Astrocyte (in vitro differentiated cells and primary cell): ENCODE measurements around the gene NOX1. TPM values are rescaled to one million over a fixed set of nuclear protein-coding genes. Genes with fewer than 3 reads are reported as not detected.

Source experiments
- DNase-seq: peaks from one replicate; pipeline ENCODE4 v3.0.0-alpha.2; 2010; ENCODE audit warnings: low read depth
- FAIRE-seq: peaks from 2 replicates; lab custom pipeline; 2011; peaks lifted over from hg19 to GRCh38; lab: Jason Lieb, UNC
- H2AFZ ChIP-seq: 2 replicates; pipeline ENCODE4 v1.6.0; 2012; ENCODE audit warnings: low read depth, low read length, inconsistent platforms
- H3K27ac ChIP-seq: 2 replicates; pipeline ENCODE4 v1.5.1; 2011; ENCODE audit warnings: low read depth, low read length, inconsistent platforms
- H3K27me3 ChIP-seq: 2 replicates; pipeline ENCODE4 v1.6.0; 2011; ENCODE audit warnings: low read length, inconsistent platforms; ENCODE audit not compliant: insufficient read depth
- H3K36me3 ChIP-seq: 2 replicates; pipeline ENCODE4 v1.5.1; 2011; ENCODE audit warnings: low read length, inconsistent platforms; ENCODE audit not compliant: insufficient read depth
- H3K4me1 ChIP-seq: 2 replicates; pipeline ENCODE4 v1.5.1; 2011; ENCODE audit warnings: low read length, inconsistent platforms; ENCODE audit not compliant: insufficient read depth
- H3K4me2 ChIP-seq: 2 replicates; pipeline ENCODE4 v1.6.0; 2012; ENCODE audit warnings: low read length, inconsistent platforms
- H3K4me3 ChIP-seq: 2 replicates; pipeline ENCODE4 v1.5.1; 2011; ENCODE audit warnings: low read depth, mild to moderate bottlenecking, low read length, inconsistent platforms; ENCODE audit not compliant: insufficient read depth
- H3K79me2 ChIP-seq: 2 replicates; pipeline ENCODE4 v1.6.0; 2012; ENCODE audit warnings: mild to moderate bottlenecking, low read length, inconsistent platforms; ENCODE audit not compliant: insufficient read depth
- H3K9ac ChIP-seq: 2 replicates; pipeline ENCODE4 v1.6.0; 2012; ENCODE audit warnings: mild to moderate bottlenecking, low read length, inconsistent platforms
- H3K9me3 ChIP-seq: 2 replicates; pipeline ENCODE4 v1.5.1; 2012; ENCODE audit warnings: low read depth, mild to moderate bottlenecking, low read length, inconsistent platforms; ENCODE audit not compliant: insufficient read depth
- H4K20me1 ChIP-seq: 2 replicates; pipeline ENCODE4 v1.6.0; 2012; ENCODE audit warnings: low read length, inconsistent platforms; ENCODE audit not compliant: insufficient read depth
- H3K27ac Mint-ChIP-seq: one replicate; pipeline ENCODE4 v1.8.0; 2021; ENCODE audit warnings: mild to moderate bottlenecking, mixed read lengths; ENCODE audit not compliant: unreplicated experiment
- H3K27me3 Mint-ChIP-seq: one replicate; pipeline ENCODE4 v1.8.0; 2021; ENCODE audit warnings: low read depth, mixed read lengths; ENCODE audit not compliant: unreplicated experiment
- H3K36me3 Mint-ChIP-seq: one replicate; pipeline ENCODE4 v1.8.0; 2021; ENCODE audit warnings: low read depth, mixed read lengths; ENCODE audit not compliant: unreplicated experiment
- H3K4me1 Mint-ChIP-seq: one replicate; pipeline ENCODE4 v1.8.0; 2021; ENCODE audit warnings: low read depth, mixed read lengths; ENCODE audit not compliant: unreplicated experiment
- H3K4me3 Mint-ChIP-seq: one replicate; pipeline ENCODE4 v1.8.0; 2021; ENCODE audit warnings: mild to moderate bottlenecking, moderate library complexity, mixed read lengths; ENCODE audit not compliant: unreplicated experiment
- H3K9me3 Mint-ChIP-seq: one replicate; pipeline ENCODE4 v1.8.0; 2021; ENCODE audit warnings: mild to moderate bottlenecking, mixed read lengths; ENCODE audit not compliant: unreplicated experiment
- EZH2 ChIP-seq: IDR thresholded peaks from 2 replicates; pipeline ENCODE4 v1.6.1; 2012; ENCODE audit warnings: mild to moderate bottlenecking, low read length, inconsistent platforms; ENCODE audit not compliant: insufficient read depth
- total RNA-seq: library from RNA; stranded (reverse); gene quantifications from 2 replicates; pipeline ENCODE4 v1.2.1, GENCODE V29; 2021
- TF ChIP-seq, protein P1 (sequence below): IDR thresholded peaks from 2 replicates; pipeline ENCODE4 v1.5.1; 2011; ENCODE audit warnings: low read depth, mild to moderate bottlenecking, inconsistent platforms, low read length, moderate library complexity; ENCODE audit not compliant: insufficient read depth

Gene NOX1
- total RNA-seq, 1 donor from 2014 or later = not detected

DNA sequence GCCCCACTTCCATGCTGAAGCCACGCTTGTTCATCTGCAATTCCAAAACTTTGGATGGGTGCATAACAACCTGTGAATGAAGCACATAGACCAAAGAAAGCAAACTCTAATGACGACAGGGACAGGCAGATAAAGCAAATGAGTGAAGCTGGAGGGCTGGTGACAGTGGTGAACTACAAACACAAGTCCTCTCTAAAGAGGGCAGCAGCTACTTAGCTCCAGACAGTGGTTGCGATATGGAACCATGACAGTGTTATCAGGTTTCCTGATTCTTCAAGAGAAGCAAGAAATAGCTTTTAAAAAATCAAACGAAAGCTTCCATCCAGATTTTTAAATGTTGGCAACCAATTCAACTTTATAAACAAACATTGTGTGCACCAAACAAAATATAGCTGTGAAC, 23.8 kb downstream of the NOX1 start:
- no peak overlapping the region for H3K27ac ChIP-seq
- H3K9me3 Mint-ChIP-seq = no peaks in the 10 kb centered on the region

DNA sequence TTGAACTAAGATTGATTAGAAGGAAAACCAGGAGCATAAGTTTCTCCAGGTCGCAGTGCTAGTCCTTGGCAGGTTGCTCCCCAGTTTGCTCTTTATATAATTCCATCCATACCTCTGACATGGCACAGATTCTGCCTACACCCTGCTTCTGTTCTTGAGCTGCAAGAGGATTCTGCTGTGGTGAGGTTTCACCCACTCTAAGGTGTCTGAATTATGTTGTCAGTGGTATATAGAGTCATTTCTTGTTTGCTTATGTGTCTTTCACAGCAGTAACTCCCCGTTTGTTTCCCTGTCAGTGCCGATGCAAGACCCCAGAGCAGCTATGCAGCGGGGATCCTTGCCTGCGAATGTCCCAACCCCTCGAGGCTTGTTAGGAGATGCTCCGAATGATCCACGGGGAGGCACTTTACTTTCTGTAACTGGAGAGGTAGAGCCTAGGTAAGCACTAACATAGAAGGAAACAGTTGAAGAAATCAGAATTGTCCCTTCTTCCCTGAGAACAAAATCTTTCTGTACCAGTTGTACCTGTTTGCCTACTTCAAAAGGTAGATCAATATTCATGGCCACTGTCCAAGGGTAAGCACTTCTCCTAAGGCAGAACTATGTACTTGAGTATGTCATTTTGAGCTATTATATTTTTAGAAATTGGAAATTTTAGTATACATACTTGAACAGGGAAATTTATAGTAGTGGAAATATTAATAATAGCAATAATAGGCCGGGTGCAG, 42.8 kb downstream of the NOX1 start:
- Mint-ChIP-seq H3K4me3 (no peak overlapping the region), H3K27ac (no peak overlapping the region), H3K36me3 (no peaks in the 10 kb centered on the region), H3K4me1 (no peaks in the 10 kb centered on the region), H3K9me3 (no peaks in the 10 kb centered on the region), H3K27me3 (no peaks in the 10 kb centered on the region)
- no peak for DNase-seq
- peaks cover 3% of the 10 kb centered on the region for H3K4me1 ChIP-seq
- H2AFZ ChIP-seq = no peak overlapping the region
- H4K20me1 ChIP-seq = no peaks in the 10 kb centered on the region
- TF ChIP-seq, protein P1, sequence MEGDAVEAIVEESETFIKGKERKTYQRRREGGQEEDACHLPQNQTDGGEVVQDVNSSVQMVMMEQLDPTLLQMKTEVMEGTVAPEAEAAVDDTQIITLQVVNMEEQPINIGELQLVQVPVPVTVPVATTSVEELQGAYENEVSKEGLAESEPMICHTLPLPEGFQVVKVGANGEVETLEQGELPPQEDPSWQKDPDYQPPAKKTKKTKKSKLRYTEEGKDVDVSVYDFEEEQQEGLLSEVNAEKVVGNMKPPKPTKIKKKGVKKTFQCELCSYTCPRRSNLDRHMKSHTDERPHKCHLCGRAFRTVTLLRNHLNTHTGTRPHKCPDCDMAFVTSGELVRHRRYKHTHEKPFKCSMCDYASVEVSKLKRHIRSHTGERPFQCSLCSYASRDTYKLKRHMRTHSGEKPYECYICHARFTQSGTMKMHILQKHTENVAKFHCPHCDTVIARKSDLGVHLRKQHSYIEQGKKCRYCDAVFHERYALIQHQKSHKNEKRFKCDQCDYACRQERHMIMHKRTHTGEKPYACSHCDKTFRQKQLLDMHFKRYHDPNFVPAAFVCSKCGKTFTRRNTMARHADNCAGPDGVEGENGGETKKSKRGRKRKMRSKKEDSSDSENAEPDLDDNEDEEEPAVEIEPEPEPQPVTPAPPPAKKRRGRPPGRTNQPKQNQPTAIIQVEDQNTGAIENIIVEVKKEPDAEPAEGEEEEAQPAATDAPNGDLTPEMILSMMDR = no peak
- TF ChIP-seq EZH2 = no peak
- no peaks in the 10 kb centered on the region for H3K27me3 ChIP-seq
- H3K4me3 ChIP-seq = no peak overlapping the region
- no peak overlapping the region for H3K9ac ChIP-seq
- no peaks in the 10 kb centered on the region for H3K79me2 ChIP-seq
- no peaks in the 10 kb centered on the region for H3K9me3 ChIP-seq
- H3K27ac ChIP-seq = no peak overlapping the region
- H3K36me3 ChIP-seq = peaks cover 18% of the 10 kb centered on the region
- no peak overlapping the region for H3K4me2 ChIP-seq
- no peak for FAIRE-seq

More for the DNA sequence above, 23.8 kb downstream of the NOX1 start:
- Mint-ChIP-seq H3K36me3 (no peaks in the 10 kb centered on the region), H3K27me3 (no peaks in the 10 kb centered on the region), H3K4me3 (no peak overlapping the region), H3K4me1 (no peaks in the 10 kb centered on the region), H3K27ac (no peak overlapping the region)
- Histone ChIP-seq H3K36me3 (no peaks in the 10 kb centered on the region), H3K4me3 (no peak overlapping the region), H3K4me1 (no peaks in the 10 kb centered on the region), H3K9ac (no peak overlapping the region), H3K27me3 (no peaks in the 10 kb centered on the region), H4K20me1 (no peaks in the 10 kb centered on the region), H3K4me2 (no peak overlapping the region), H2AFZ (no peak overlapping the region), H3K9me3 (no peaks in the 10 kb centered on the region), H3K79me2 (no peaks in the 10 kb centered on the region)
- FAIRE-seq = peak; percentile 54
- TF ChIP-seq, protein P1 = no peak
- no peak for TF ChIP-seq EZH2
- no peak for DNase-seq

DNA sequence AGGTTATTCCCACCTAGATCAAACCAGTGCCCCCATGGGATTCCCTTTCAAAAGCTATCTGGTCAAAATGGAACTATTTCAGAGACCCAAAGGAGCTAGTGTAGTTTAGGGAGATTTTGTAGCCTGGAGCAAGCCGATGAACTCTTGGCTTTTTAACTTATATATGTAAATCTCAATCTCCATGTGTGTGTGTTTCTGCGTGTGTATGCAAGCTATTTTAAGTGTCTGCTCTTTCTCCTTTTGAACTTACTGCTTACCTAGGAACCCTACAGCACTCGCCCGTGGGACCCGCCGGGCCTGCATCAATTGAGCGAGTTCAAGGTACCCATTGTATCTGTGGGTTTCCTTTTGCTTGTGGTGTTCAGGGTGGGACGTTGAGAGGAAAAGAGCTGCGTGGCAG, 43.6 kb downstream of the NOX1 start:
- Mint-ChIP-seq H3K27ac (no peak overlapping the region), H3K27me3 (no peaks in the 10 kb centered on the region), H3K4me1 (no peaks in the 10 kb centered on the region), H3K9me3 (no peaks in the 10 kb centered on the region), H3K4me3 (no peak overlapping the region), H3K36me3 (no peaks in the 10 kb centered on the region)
- TF ChIP-seq, protein P1 = no peak
- TF ChIP-seq EZH2 = no peak
- no peak for DNase-seq
- FAIRE-seq = peak; percentile 52
- Histone ChIP-seq H3K27me3 (no peaks in the 10 kb centered on the region), H3K27ac (no peak overlapping the region), H3K9me3 (no peaks in the 10 kb centered on the region), H4K20me1 (no peaks in the 10 kb centered on the region), H3K4me2 (no peak overlapping the region), H3K36me3 (peaks cover 16% of the 10 kb centered on the region), H3K4me3 (no peak overlapping the region), H3K79me2 (no peaks in the 10 kb centered on the region), H2AFZ (no peak overlapping the region), H3K9ac (no peak overlapping the region), H3K4me1 (peaks cover 3% of the 10 kb centered on the region)
